Pons (tissue), 1 donor: ENCODE data around the gene OTUD5.
"Not testable (repeated sequence)": the region's sequence is repeated elsewhere in the genome, so short reads cannot be mapped to it uniquely, and the experiment has no call there.

Experiments used
- DNase-seq: peaks from one replicate; pipeline ENCODE4 v3.0.0-alpha.2; 2016; ENCODE audit warnings: low spot score

Gene OTUD5

DNA sequence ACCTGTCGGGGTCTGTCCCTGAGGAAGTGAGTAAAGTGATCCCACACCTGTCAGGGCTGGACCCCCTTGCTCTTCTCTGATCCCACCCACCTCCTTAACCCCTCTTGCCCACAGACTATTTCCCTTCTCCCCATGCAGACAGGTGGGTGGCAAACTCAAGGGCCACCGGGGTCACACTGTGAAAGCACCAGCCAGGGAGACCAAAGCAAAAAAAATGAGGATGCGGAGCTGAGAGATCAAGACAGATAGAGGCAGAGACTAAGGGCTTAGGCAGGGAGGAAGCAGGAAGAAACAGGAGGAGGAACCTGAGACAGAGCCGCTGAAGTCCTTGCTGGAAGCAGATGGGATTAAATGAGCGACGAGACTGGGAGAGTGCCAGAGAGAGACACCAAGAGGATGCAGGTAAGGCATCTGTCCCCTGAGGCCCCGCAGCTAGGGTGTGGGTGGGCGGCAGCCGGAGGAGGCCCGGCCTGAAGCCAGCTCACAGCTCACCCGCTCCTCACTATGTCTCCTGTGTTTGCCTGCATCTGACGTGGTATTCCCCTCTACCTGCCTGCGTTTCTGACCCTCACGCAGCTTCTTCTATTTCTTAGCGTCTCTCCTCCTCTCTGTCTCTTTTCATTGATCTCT is 67.0 kb downstream of the OTUD5 start:
- DNase-seq = no peak

DNA sequence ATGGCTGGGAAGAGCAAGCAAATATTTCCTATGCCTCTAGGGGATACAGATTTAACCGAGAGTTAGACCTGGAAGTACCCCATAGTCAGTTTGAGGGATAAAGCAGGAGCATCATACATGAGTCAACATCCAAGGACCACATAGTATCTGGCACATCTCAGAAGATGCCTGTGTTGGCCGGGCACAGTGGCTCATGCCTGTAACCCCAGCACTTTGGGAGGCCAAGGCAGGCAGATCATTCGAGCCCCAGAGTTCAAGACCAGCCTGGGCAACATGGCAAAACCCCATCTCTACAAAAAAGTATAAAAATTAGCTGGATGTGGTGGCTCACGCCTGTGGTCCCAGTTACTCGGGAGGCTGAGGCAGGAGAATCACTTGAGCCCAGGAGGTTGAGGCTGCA is 70.8 kb downstream of the OTUD5 start:
- DNase-seq = not testable (repeated sequence)

DNA sequence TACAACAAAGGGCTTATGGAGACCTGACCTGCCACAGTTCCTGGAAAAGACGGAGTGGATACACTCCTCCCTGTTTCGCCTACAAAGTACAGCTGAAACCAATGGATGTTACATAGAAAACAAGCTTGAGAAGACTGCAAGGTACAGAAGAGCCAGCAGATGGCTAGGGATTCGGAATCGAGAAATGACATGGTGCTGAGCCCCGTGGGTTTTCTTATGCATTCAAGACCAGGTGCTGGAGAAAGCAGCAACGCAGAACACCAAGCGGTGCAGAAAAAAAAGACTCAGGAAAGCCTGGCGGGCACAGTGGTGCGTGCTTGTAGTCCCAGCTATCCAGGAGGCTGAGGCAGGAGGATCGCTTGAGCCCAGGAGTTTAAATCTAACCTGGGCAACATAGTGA is 73.7 kb downstream of the OTUD5 start:
- no peak for DNase-seq

DNA sequence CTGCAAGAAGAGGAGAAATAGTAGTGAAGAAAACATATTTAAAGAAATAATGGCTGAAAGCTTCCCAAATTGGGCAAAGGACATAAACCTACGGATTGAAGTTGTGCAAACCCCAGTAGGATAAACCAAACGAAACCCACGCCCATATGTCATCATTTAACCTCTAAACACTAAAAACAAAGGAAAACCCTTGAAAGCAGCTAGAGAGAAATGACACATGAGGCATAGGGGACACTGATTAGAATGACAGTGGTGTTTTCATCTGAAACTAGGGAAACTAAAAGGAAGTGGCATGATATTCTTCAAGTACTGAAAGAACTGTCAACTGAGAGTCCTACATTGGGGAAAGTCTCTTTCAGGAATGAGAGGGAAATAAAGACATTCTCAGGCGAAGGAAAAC is 80.5 kb downstream of the OTUD5 start:
- DNase-seq = not testable (repeated sequence)
